Measurements from ENCODE around the gene SLC1A5. TPM values are rescaled to one million over a fixed set of nuclear protein-coding genes. Genes with fewer than 3 reads are reported as not detected.

The SLC1A5 gene
- total RNA-seq, 1 donor from 2014 or later, result 24.5 TPM

- Histone ChIP-seq H3K36me3 (ENCODE audit: control insufficient read depth in 3 of 3, insufficient read depth in 3 of 3, low read length in 3 of 3) (peaks cover 70 to 74% (median 71%) of the 10 kb centered on the region in 3 donors), H3K27ac (ENCODE audit: low read depth, low read length) (peak overlapping the region; percentile 33), H3K9me3 (ENCODE audit: control insufficient read depth in 3 of 3, low read length in 3 of 3) (no peaks in the 10 kb centered on the region), H3K4me3 (ENCODE audit: low read length in 3 of 3) (peak overlapping the region in 1 of 3 donors; percentile 6), H3K4me1 (ENCODE audit: control insufficient read depth in 3 of 3, insufficient read depth in 3 of 3, low read length in 3 of 3) (peaks cover 29 to 48% (median 37%) of the 10 kb centered on the region in 3 donors), H3K9ac (ENCODE audit: low read depth in 1 of 3, low read length in 3 of 3) (no peak overlapping the region), H3K27me3 (ENCODE audit: control insufficient read depth in 3 of 3, insufficient read depth in 3 of 3, low read length in 3 of 3) (no peaks in the 10 kb centered on the region)
Observed at GRCh38 chr19:46733690-46734292, 54.6 kb downstream of the SLC1A5 start.

- peak overlapping the region; percentile 31 for H3K27ac ChIP-seq (ENCODE audit: low read depth, low read length)
- H3K4me3 ChIP-seq (ENCODE audit: low read length in 3 of 3), result no peak overlapping the region
- H3K36me3 ChIP-seq (ENCODE audit: control insufficient read depth in 3 of 3, insufficient read depth in 3 of 3, low read length in 3 of 3), result peaks cover 67 to 73% (median 71%) of the 10 kb centered on the region in 3 donors
- H3K27me3 ChIP-seq (ENCODE audit: control insufficient read depth in 3 of 3, insufficient read depth in 3 of 3, low read length in 3 of 3), result no peaks in the 10 kb centered on the region
- H3K9me3 ChIP-seq (ENCODE audit: control insufficient read depth in 3 of 3, low read length in 3 of 3), result no peaks in the 10 kb centered on the region
- H3K9ac ChIP-seq (ENCODE audit: low read depth in 1 of 3, low read length in 3 of 3), result no peak overlapping the region
- peaks cover 25 to 42% (median 30%) of the 10 kb centered on the region in 3 donors for H3K4me1 ChIP-seq (ENCODE audit: control insufficient read depth in 3 of 3, insufficient read depth in 3 of 3, low read length in 3 of 3)
Observed at GRCh38 chr19:46732966-46733689, 55.3 kb downstream of the SLC1A5 start.

- Histone ChIP-seq H3K36me3 (ENCODE audit: control insufficient read depth in 3 of 3, insufficient read depth in 3 of 3, low read length in 3 of 3) (peaks cover 66 to 71% (median 69%) of the 10 kb centered on the region in 3 donors), H3K9ac (ENCODE audit: low read depth in 1 of 3, low read length in 3 of 3) (no peak overlapping the region), H3K27me3 (ENCODE audit: control insufficient read depth in 3 of 3, insufficient read depth in 3 of 3, low read length in 3 of 3) (no peaks in the 10 kb centered on the region), H3K27ac (ENCODE audit: low read depth, low read length) (peak overlapping the region; percentile 31), H3K4me3 (ENCODE audit: low read length in 3 of 3) (no peak overlapping the region), H3K4me1 (ENCODE audit: control insufficient read depth in 3 of 3, insufficient read depth in 3 of 3, low read length in 3 of 3) (peaks cover 21 to 34% (median 23%) of the 10 kb centered on the region in 3 donors), H3K9me3 (ENCODE audit: control insufficient read depth in 3 of 3, low read length in 3 of 3) (no peaks in the 10 kb centered on the region)
Observed at GRCh38 chr19:46732172-46732938, 56.0 kb downstream of the SLC1A5 start.

GRCh38 chr19:46731584-46731983 is 56.8 kb downstream of the SLC1A5 start:
- Histone ChIP-seq H3K27ac (ENCODE audit: low read depth, low read length) (no peak overlapping the region), H3K36me3 (ENCODE audit: control insufficient read depth in 3 of 3, insufficient read depth in 3 of 3, low read length in 3 of 3) (peaks cover 68 to 72% (median 69%) of the 10 kb centered on the region in 3 donors), H3K4me3 (ENCODE audit: low read length in 3 of 3) (no peak overlapping the region), H3K4me1 (ENCODE audit: control insufficient read depth in 3 of 3, insufficient read depth in 3 of 3, low read length in 3 of 3) (peaks cover 19 to 31% (median 21%) of the 10 kb centered on the region in 3 donors), H3K27me3 (ENCODE audit: control insufficient read depth in 3 of 3, insufficient read depth in 3 of 3, low read length in 3 of 3) (no peaks in the 10 kb centered on the region), H3K9ac (ENCODE audit: low read depth in 1 of 3, low read length in 3 of 3) (no peak overlapping the region), H3K9me3 (ENCODE audit: control insufficient read depth in 3 of 3, low read length in 3 of 3) (no peaks in the 10 kb centered on the region)

GRCh38 chr19:46731007-46731501 is 57.3 kb downstream of the SLC1A5 start:
- no peaks in the 10 kb centered on the region for H3K9me3 ChIP-seq (ENCODE audit: control insufficient read depth in 3 of 3, low read length in 3 of 3)
- no peak overlapping the region for H3K4me3 ChIP-seq (ENCODE audit: low read length in 3 of 3)
- H3K27me3 ChIP-seq (ENCODE audit: control insufficient read depth in 3 of 3, insufficient read depth in 3 of 3, low read length in 3 of 3), result no peaks in the 10 kb centered on the region
- H3K36me3 ChIP-seq (ENCODE audit: control insufficient read depth in 3 of 3, insufficient read depth in 3 of 3, low read length in 3 of 3), result peaks cover 71 to 75% (median 73%) of the 10 kb centered on the region in 3 donors
- H3K27ac ChIP-seq (ENCODE audit: low read depth, low read length), result no peak overlapping the region
- H3K4me1 ChIP-seq (ENCODE audit: control insufficient read depth in 3 of 3, insufficient read depth in 3 of 3, low read length in 3 of 3), result peaks cover 19 to 33% (median 24%) of the 10 kb centered on the region in 3 donors
- no peak overlapping the region for H3K9ac ChIP-seq (ENCODE audit: low read depth in 1 of 3, low read length in 3 of 3)

DNA sequence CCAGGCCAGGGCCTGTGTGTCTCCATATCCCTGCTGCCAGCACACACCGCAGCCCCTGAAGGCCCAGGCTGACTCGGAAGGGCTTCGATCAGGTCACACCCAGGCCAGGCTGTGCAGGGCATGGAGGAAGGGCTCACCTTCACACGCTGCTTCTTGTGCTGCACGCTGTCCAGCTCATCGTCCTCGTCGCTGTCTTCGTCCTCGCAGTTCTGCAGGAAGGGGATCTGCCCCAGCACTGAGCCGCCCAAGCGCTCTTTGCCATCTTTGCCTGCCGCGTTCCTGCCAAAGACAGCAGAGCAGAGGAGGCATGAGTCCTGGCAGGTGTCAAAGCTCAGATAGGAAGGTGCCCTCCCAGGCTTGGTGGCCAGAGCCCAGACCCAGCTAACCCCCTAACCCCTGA is 57.8 kb downstream of the SLC1A5 start:
- peaks cover 76 to 80% (median 77%) of the 10 kb centered on the region in 3 donors for H3K36me3 ChIP-seq (ENCODE audit: control insufficient read depth in 3 of 3, insufficient read depth in 3 of 3, low read length in 3 of 3)
- no peak overlapping the region for H3K27ac ChIP-seq (ENCODE audit: low read depth, low read length)
- H3K27me3 ChIP-seq (ENCODE audit: control insufficient read depth in 3 of 3, insufficient read depth in 3 of 3, low read length in 3 of 3), result no peaks in the 10 kb centered on the region
- no peaks in the 10 kb centered on the region for H3K9me3 ChIP-seq (ENCODE audit: control insufficient read depth in 3 of 3, low read length in 3 of 3)
- H3K9ac ChIP-seq (ENCODE audit: low read depth in 1 of 3, low read length in 3 of 3), result no peak overlapping the region
- H3K4me3 ChIP-seq (ENCODE audit: low read length in 3 of 3), result no peak overlapping the region
- H3K4me1 ChIP-seq (ENCODE audit: control insufficient read depth in 3 of 3, insufficient read depth in 3 of 3, low read length in 3 of 3), result peaks cover 20 to 33% (median 24%) of the 10 kb centered on the region in 3 donors

DNA sequence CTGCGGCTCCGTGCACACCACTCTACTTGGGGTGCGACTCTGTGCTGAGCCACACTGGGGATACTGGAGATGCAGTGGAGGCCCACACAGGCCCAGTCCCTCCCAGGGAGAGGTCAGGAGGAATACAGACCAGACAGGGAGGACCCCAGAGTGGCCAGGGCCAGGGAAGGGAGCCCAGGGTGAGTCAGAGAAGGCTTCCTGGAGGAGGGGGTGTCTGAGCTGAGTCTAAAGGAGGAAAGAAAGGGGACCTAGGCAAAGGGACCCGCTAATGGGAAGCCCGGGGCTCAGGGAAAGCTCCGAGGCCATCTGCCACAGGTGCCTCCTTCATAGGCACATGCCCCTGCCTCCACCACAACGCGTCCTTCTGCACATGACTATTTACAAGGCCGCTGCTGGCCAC is 58.2 kb downstream of the SLC1A5 start:
- peaks cover 80 to 83% (median 81%) of the 10 kb centered on the region in 3 donors for H3K36me3 ChIP-seq (ENCODE audit: control insufficient read depth in 3 of 3, insufficient read depth in 3 of 3, low read length in 3 of 3)
- no peak overlapping the region for H3K4me3 ChIP-seq (ENCODE audit: low read length in 3 of 3)
- no peak overlapping the region for H3K27ac ChIP-seq (ENCODE audit: low read depth, low read length)
- H3K9me3 ChIP-seq (ENCODE audit: control insufficient read depth in 3 of 3, low read length in 3 of 3), result no peaks in the 10 kb centered on the region
- no peaks in the 10 kb centered on the region for H3K27me3 ChIP-seq (ENCODE audit: control insufficient read depth in 3 of 3, insufficient read depth in 3 of 3, low read length in 3 of 3)
- no peak overlapping the region for H3K9ac ChIP-seq (ENCODE audit: low read depth in 1 of 3, low read length in 3 of 3)
- peaks cover 20 to 33% (median 24%) of the 10 kb centered on the region in 3 donors for H3K4me1 ChIP-seq (ENCODE audit: control insufficient read depth in 3 of 3, insufficient read depth in 3 of 3, low read length in 3 of 3)

DNA sequence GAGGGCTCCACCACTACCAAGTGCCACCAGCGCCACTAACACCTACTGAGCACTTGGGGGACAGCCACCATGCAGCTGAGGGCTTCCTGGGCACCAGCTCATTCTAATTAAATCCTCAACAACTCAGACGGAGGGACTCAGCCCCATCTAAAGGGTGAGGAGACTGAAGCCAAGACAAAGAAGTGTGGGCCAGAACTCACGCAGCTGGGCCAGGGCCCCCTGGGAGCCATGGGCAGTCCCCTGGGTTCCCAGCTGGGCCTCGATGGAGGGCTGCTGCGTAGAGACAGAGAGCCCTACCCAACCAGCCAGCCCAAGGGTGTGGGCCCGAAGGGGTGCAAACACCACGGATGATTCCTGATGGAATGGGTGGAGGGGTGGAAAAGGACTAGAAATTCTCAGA is 58.7 kb downstream of the SLC1A5 start:
- H3K4me3 ChIP-seq (ENCODE audit: low read length in 3 of 3), result no peak overlapping the region
- peaks cover 20 to 33% (median 24%) of the 10 kb centered on the region in 3 donors for H3K4me1 ChIP-seq (ENCODE audit: control insufficient read depth in 3 of 3, insufficient read depth in 3 of 3, low read length in 3 of 3)
- H3K9me3 ChIP-seq (ENCODE audit: control insufficient read depth in 3 of 3, low read length in 3 of 3), result no peaks in the 10 kb centered on the region
- H3K27me3 ChIP-seq (ENCODE audit: control insufficient read depth in 3 of 3, insufficient read depth in 3 of 3, low read length in 3 of 3), result no peaks in the 10 kb centered on the region
- peaks cover 85 to 87% (median 85%) of the 10 kb centered on the region in 3 donors for H3K36me3 ChIP-seq (ENCODE audit: control insufficient read depth in 3 of 3, insufficient read depth in 3 of 3, low read length in 3 of 3)
- H3K9ac ChIP-seq (ENCODE audit: low read depth in 1 of 3, low read length in 3 of 3), result no peak overlapping the region
- no peak overlapping the region for H3K27ac ChIP-seq (ENCODE audit: low read depth, low read length)

DNA sequence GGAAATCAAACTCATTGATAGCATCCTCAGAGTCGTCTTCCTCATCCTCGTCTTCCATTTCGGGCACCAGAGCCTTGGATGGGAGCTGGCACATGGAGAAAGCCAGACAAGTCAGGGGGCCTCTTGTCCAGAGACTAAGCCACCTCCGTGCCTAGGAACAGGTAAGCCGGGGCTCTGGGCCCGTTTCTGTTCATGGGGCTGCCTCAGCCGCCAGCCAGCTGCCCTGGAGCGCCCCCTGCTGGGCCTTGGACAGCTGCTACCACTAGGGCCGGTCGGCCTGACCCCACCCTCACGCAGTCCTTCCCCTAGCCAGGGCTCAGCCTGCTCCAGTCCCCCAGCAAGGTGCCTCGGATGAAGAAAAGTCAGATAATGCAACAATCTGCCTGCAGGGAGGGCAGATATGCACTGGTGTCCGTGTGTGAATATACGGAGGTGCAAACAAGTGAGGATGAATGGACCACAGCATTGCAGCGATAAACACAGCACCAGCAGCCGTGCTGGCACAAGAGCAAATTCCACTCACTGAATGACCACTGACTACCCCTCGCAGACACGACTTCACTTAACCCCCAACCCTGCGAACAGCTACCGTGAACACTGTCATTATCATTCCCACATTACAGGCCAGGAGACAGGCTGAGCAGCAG is 59.6 kb downstream of the SLC1A5 start:
- Histone ChIP-seq H3K9ac (ENCODE audit: low read depth in 1 of 3, low read length in 3 of 3) (peak overlapping the region in 1 of 3 donors; percentile 25), H3K36me3 (ENCODE audit: control insufficient read depth in 3 of 3, insufficient read depth in 3 of 3, low read length in 3 of 3) (peaks cover 86 to 87% (median 87%) of the 10 kb centered on the region in 3 donors), H3K27me3 (ENCODE audit: control insufficient read depth in 3 of 3, insufficient read depth in 3 of 3, low read length in 3 of 3) (no peaks in the 10 kb centered on the region), H3K27ac (ENCODE audit: low read depth, low read length) (peak overlapping the region; percentile 51), H3K9me3 (ENCODE audit: control insufficient read depth in 3 of 3, low read length in 3 of 3) (no peaks in the 10 kb centered on the region), H3K4me3 (ENCODE audit: low read length in 3 of 3) (no peak overlapping the region), H3K4me1 (ENCODE audit: control insufficient read depth in 3 of 3, insufficient read depth in 3 of 3, low read length in 3 of 3) (peaks cover 20 to 33% (median 24%) of the 10 kb centered on the region in 3 donors)

Data from skeletal muscle tissue (tissue), 4 donors.